ENCODE data around the gene STIM1.
"Not testable (repeated sequence)": the region's sequence is repeated elsewhere in the genome, so short reads cannot be mapped to it uniquely, and the experiment has no call there.

Gene STIM1

DNA sequence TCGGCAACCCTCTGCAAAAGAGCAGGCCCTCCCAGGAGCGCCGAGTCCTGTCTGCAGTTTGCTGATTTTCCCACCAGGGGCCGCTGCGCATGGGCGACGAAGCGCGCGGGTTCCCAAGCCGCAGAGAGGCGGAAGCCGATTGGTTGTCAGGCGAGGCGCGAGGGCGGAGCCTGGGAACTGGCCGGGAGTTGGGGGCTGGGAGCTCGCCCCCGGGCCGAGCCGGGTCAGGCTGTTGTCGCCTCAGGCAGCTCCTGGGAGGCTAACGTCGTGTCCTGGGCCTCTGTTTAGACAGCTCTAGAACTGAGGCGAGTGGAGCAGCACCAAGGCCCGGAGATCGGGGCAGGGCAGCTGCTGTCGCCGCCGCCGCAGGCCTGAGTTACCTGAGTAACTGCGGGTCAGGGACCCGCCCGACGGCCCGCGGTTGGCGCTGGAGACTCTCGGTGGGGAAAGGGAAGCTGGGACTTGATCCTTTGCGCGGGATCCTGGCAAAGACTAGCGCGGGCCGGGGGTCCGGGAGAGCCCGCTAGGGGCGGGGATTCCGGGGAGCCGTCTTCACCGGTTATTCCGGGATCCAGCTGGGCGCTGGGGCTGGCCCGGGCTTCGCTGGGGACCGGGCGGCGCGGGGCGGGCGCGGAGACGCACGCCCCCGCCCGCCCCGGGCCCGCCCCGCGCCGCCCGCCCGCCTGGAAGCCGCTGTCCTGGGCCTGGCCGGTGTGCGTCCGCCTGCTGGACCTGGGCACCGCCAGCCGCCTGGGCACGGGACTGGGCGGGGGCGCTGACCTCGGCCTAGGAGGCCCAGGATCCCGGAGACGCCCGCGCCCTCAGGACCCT lies at the start of gene STIM1:
TSS of gene STIM1 (plus strand) at position 688 of the 831 bp plus-strand sequence. CDS start 607 bp downstream, outside the sequence.
- DNase-seq (ENCODE audit: low spot score), result peak; percentile 97

GRCh38 chr11:3807909-3808860 lies 47.3 kb upstream of the STIM1 start, which contains the start of gene PGAP2:
Gene PGAP2 (plus strand): TSS chr11:3808560. CDS start chr11:3811260, 2,700 bp downstream.
- DNase-seq (ENCODE audit: low spot score), result peak; percentile 80

- no peak for DNase-seq (ENCODE audit: low spot score)
Measured at GRCh38 chr11:3808861-3809623, 46.4 kb upstream of the STIM1 start.

DNA sequence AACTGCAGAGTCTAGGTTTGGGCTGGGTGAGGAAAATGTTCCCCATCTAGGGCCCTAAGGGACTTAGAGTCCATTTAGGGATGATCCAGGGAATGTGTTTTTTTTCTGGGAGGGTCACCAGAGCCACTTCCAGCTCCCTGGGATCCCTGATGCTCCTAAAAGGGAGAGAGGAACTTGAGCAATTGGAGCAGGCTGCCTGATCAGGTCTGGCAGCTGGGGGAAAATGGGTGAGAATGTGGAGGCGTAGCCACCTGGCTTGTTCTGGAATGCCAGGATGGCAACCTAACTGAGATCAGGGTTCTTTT lies 45.9 kb upstream of the STIM1 start:
- DNase-seq (ENCODE audit: low spot score), result no peak

- DNase-seq (ENCODE audit: low spot score), result no peak
Measured at GRCh38 chr11:3810446-3810845, 45.0 kb upstream of the STIM1 start.

GRCh38 chr11:3810951-3811350 lies 44.5 kb upstream of the STIM1 start:
- DNase-seq (ENCODE audit: low spot score), result no peak

GRCh38 chr11:3814832-3815231 lies 40.6 kb upstream of the STIM1 start:
- DNase-seq (ENCODE audit: low spot score), result not testable (repeated sequence)

DNA sequence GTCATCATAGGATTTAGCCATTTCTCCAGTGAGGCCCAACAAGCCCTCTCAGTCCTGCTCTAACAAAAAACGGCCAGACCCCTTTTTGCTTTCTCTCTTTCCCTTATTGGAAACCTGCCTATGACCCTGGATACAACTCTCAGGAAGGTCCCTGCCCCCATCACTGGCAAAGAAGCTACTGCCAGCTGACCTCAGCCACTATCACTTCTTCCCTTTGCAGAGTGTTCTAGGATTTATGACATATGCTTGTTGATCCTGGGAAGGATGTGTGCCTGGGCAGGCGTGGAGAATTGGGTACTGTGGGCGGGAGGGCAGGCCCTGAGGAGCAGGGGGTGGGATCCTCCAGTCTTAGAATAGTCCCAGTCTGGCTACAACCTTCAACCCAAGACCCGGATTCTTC lies 39.6 kb upstream of the STIM1 start:
- DNase-seq (ENCODE audit: low spot score), result no peak

- no peak for DNase-seq (ENCODE audit: low spot score)
Measured at GRCh38 chr11:3816673-3817072, 38.8 kb upstream of the STIM1 start.

GRCh38 chr11:3817181-3817800 lies 38.2 kb upstream of the STIM1 start:
- no peak for DNase-seq (ENCODE audit: low spot score)

GRCh38 chr11:3820971-3821370 lies 34.5 kb upstream of the STIM1 start:
- DNase-seq (ENCODE audit: low spot score), result no peak

DNA sequence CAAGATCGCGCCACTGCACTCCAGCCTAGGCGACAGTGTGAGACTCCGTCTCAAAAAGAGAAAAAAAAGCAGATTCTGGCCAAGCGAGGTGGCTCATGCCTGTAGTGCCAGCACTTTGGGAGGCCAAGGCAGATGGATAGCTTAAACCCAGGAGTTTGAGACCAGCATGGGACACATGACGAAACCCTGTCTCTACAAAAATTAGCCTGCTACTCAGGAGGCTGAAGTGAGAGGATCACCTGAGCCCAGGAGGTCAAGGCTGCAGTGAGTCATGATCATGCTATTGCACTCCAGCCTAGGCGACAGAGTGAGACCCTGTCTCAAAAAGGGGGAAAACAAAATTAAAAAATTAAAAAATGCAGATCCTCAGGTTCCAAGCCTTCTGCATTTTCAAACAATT lies 33.2 kb upstream of the STIM1 start:
- DNase-seq (ENCODE audit: low spot score), result no peak

GRCh38 chr11:3823303-3823702 lies 32.2 kb upstream of the STIM1 start:
- DNase-seq (ENCODE audit: low spot score), result no peak

GRCh38 chr11:3823762-3824506 lies 31.5 kb upstream of the STIM1 start:
- no peak for DNase-seq (ENCODE audit: low spot score)

- DNase-seq (ENCODE audit: low spot score), result peak; percentile 62
Measured at GRCh38 chr11:3824714-3825472, 30.6 kb upstream of the STIM1 start.

GRCh38 chr11:3825473-3826154 lies 29.9 kb upstream of the STIM1 start:
- no peak for DNase-seq (ENCODE audit: low spot score)

GRCh38 chr11:3826721-3827120 lies 28.7 kb upstream of the STIM1 start:
- no peak for DNase-seq (ENCODE audit: low spot score)

GRCh38 chr11:3827434-3828186 lies 27.9 kb upstream of the STIM1 start:
- DNase-seq (ENCODE audit: low spot score), result no peak

- no peak for DNase-seq (ENCODE audit: low spot score)
Measured at GRCh38 chr11:3830088-3830487, 25.4 kb upstream of the STIM1 start.
